ENCODE results near the gene SLC7A8.
A peak's percentile ranks its signal among the peaks of the same experiment; 100 is the strongest.
"Not testable (repeated sequence)": the region's sequence is repeated elsewhere in the genome, so short reads cannot be mapped to it uniquely, and the experiment has no call there.

Gene SLC7A8

GRCh38 chr14:23114120-23114458 is 69.4 kb downstream of the SLC7A8 start:
- no peak for DNase-seq (ENCODE audit: low read depth in 3 of 3)

DNA sequence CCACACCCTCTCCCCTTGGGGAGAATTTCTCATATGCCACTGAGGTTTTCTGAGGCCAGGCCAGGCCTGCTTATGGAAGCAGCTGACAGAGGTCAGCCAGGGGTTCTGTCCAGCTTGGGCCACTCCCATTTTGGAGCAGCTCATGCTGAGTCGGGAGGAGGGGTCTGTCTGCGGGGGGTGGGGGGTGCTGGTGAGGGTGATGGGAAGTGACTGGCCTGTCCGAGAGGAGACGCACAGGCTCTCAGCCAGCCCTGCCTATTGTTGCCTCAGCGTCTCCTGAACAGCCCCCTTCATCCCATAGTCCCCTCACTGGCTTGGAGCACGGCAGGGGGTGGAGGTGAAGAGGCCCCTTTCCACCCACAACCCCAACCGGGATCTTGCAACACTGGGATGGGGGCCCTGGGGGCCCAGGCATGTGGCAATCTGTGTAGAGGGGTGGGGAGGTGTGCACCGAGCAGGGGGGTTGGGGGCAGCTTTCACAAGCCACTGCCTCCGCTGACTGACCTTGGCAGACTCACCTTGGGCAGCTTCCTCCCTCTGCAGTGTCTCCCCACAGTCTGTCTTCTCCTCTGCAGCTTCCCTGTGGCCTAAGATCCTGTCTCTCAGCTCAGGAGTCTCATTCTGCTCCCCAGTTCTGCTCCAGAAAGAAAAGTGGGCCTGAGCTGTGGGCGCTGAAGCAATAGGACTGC is 69.9 kb downstream of the SLC7A8 start:
- no peak for DNase-seq (ENCODE audit: low read depth in 3 of 3)

GRCh38 chr14:23112359-23113178 is 70.9 kb downstream of the SLC7A8 start:
- DNase-seq (ENCODE audit: low read depth in 3 of 3), result no peak

DNA sequence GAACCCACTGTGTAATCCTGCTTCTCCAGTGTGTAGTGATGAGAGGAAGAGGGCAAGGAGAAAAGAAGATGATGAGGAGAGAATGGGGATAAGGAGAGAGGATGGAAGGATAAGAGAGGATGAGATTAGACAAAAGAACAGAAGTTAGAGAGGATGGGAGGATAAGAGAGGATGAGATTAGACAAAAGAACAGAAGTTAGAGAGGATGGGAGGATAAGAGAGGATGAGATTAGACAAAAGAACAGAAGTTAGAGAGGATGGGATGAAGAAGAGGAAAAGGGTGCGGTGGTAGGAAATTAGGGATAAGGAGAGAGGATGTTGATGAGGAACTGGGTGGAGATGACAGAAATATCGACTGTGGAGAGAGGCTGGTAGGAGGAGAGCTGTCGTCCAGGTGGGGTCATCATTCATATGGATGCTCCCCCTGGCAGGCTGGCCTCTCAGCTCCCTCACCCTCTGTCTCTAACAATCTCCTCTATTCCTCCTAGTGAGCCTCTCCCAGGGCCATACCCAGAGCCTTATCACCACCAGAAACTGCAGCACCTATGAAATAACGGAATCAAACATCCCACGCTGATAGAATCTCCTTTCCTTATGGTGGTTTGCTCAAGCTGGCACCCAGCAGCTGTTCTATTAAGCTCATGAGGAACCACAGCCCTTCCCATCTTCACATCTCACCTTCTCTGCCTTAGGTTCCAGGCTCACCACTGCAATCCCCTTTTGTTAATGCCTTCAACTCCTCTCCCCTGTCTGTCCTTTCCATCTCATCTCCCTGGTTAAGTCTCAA is 72.7 kb downstream of the SLC7A8 start:
- no peak for DNase-seq (ENCODE audit: low read depth in 3 of 3)

DNA sequence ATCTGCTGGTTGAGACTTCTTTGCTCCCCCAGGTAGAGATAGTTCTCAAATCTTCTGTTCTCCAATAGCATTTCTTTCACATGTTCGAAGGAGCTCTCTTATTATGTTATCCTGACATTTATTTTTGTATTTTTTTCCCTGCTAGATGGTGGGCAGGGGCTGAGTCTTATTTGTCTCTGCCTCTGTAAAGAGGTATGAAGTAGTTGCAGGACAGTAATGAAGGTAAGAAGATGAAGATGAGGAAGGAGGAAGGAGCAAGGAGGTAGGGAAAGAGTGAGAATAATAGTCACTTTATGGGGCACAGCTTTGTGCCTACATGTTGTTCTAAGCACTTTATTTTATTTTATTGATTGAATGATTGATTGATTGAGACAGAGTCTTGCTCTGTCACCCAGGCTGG is 73.7 kb downstream of the SLC7A8 start:
- DNase-seq (ENCODE audit: low read depth in 3 of 3), result no peak

DNA sequence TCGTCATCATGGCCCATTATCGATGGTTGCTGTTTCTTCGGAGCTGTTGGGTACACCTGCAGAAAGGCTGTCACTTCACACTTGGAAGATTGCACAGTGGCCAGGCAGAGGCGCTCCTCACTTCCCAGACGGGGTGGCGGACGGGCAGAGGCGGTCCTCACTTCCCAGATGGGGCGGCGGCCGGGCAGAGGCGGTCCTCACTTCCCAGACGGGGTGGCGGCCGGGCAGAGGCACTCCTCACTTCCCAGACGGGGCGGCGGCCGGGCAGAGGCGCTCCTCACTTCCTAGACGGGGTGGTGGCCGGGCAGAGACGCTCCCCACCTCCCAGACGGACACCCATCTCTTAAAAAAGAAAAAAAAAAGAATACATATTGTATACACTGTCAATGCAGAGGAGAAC is 75.3 kb downstream of the SLC7A8 start:
- DNase-seq (ENCODE audit: low read depth in 3 of 3), result not testable (repeated sequence)

GRCh38 chr14:23107620-23108019 is 75.8 kb downstream of the SLC7A8 start:
- DNase-seq (ENCODE audit: low read depth in 3 of 3), result not testable (repeated sequence)

GRCh38 chr14:23106747-23107045 is 76.8 kb downstream of the SLC7A8 start:
- no peak for DNase-seq (ENCODE audit: low read depth in 3 of 3)

- DNase-seq (ENCODE audit: low read depth in 3 of 3), result no peak
These were observed 78.1 kb downstream of the SLC7A8 start for GRCh38 chr14:23105348-23105824.

- no peak for DNase-seq (ENCODE audit: low read depth in 3 of 3)
These were observed 78.7 kb downstream of the SLC7A8 start, which contains the start of gene CIROP for GRCh38 chr14:23104591-23105347. TSS of gene CIROP (minus strand) at chr14:23104989. CDS start at chr14:23104920, 69 bp downstream.

GRCh38 chr14:23104070-23104590 is 79.3 kb downstream of the SLC7A8 start:
- no peak for DNase-seq (ENCODE audit: low read depth in 3 of 3)

GRCh38 chr14:23103581-23103980 is 79.9 kb downstream of the SLC7A8 start:
- no peak for DNase-seq (ENCODE audit: low read depth in 3 of 3)

DNA sequence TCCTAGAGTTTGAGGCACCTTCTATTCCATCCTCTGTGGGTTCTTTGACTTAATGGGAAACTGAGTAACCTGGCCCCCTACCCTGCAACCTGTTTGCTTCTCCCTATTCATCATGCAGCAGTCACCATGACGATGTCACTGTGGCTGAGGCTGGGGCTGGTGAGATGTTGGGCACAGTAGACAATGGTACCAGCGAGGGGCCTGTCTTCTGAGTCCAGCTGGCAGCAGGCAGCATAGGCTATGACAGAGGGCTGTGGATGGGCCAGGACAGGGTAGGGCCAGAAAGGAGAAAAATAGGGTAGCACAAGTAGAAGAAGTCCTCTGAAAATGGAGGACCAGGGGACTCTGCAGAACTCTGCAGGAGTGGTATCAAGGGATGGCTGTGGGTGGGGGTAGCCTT is 80.7 kb downstream of the SLC7A8 start:
- no peak for DNase-seq (ENCODE audit: low read depth in 3 of 3)

DNA sequence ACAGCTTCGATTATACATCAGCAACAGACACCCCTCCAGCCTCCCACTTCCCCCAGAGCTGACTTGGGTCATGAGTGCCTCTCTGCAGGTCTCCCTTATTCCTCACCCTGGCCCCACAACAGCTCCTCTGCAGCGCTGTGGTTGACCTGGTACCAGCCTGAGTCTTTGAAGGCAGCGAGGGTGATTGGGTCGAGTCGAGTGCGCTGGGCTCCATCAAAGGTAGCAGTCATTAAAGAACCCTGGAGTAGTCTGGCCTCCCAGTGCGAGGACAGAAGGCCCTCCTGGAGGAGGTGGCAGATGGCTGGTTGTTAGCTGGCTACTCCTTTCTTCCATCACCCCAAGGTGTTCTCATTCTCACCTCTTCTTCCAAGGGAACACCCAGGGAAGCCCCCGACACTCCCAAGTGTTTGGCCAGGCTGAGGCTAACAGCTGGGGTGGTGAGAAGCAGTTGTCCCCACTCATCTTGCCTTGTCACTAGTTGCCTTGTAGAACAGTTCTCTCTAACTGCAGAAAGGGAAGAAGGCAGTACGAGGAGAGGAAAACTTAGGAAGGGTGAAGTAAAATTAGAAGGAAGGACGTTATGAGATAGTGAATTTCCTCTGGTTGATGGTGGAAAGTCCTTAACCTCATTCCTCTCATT is 81.4 kb downstream of the SLC7A8 start:
- no peak for DNase-seq (ENCODE audit: low read depth in 3 of 3)

GRCh38 chr14:23101213-23101970 is 82.1 kb downstream of the SLC7A8 start:
- no peak for DNase-seq (ENCODE audit: low read depth in 3 of 3)

DNA sequence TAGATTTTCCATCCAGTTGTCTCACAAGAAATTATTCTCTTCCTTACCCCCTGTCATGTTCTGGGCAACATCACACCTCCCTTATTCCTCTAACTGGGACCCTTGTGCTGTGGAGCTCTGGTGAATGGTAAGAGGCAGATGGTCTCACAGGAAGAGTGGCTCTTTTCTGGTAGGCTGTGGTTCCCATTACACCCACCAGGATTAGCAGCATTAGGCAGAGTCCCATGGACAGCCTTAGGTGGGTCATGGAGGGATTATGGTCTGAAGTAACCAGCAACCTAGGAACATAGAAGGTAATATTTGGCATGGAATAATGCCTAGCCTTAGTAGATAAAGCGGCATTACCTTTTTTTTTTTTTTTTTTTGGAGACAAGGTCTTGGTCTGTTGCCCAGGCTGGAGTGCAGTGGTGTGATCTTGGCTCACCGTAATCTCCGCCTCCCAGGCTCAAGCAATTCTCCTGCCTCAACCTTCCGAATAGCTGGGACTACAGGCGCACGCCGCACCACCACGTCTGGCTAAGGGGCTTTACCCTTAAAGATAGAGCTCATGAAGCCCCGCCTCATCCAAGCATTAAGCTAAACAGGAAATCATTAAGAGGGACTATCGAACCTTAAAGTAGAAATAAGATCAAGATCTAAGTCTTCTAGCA is 84.1 kb downstream of the SLC7A8 start:
- DNase-seq (ENCODE audit: low read depth in 3 of 3), result no peak

GRCh38 chr14:23097786-23098185 is 85.7 kb downstream of the SLC7A8 start:
- DNase-seq (ENCODE audit: low read depth in 3 of 3), result no peak

DNA sequence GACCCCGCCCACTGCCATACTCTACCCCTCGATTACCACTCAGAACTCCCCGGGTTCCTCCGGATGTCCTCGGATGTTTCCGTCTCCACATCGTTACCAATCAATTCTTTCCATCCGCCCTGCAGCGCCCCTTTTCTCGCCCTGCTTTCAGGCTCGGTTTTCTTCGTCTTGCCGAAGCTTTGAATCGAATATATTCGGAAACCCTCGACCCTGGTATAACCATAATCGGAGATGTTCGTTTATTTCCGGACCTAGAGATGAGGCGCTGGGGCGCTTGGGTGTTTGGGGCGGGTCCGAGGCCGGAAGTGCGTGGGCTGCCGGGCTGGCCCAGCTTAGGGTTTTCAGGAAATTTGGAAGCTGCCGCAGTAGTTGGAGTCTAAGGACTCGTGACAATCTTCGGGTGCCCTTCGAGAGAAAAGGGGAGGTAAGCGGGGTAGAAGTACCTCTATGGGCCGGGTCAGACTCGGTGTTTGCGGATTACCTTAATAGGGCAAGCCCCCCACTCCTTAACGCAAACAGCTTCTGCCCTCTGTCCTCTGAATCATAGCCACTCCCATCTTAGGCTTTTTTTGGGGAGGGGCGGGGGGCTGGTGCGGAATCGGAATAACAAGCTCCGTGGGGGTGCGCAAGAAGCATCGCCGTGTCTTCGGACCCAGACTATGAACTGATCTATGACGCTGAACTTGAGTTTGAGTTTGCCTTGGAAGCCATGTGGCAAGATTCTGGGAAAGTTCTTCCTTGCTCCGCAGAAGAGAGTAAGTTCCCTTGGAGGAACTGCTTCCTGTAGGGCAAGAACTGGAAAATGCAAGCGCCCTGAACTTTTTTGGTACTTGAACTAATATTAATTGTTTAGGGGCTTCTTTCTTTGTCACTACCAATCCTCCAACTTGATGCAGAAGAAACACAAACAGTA is 88.0 kb downstream of the SLC7A8 start, which contains the start of gene C14orf119:
Gene C14orf119 (plus strand): TSS at position 310 of the 913 bp plus-strand sequence. CDS start 2,154 bp downstream, outside the sequence.
- peak; percentile 99 to 100 (median 99) for DNase-seq (ENCODE audit: low read depth in 3 of 3)
